Sigmoid colon (tissue), 7 donors: Measurements from ENCODE around the gene TMEM114. TPM values are rescaled to one million over a fixed set of nuclear protein-coding genes. Genes with fewer than 3 reads are reported as not detected.
"Not testable (repeated sequence)": the region's sequence is repeated elsewhere in the genome, so short reads cannot be mapped to it uniquely, and the experiment has no call there.

ENCODE experiments used
- DNase-seq: peaks from one replicate; pipeline ENCODE4 v3.0.0-alpha.2; 2019
- H3K27ac ChIP-seq, 4 donors: fragments of 200-600 bp; sonication (generic); one replicate each; pipeline ENCODE4 v1.5.1; 2016 to 2019; ENCODE audit warnings: mild to moderate bottlenecking in 1 of 4
- H3K27me3 ChIP-seq, 3 donors: fragments of 200-600 bp; sonication (generic); one replicate each; pipeline ENCODE4 v1.5.1; 2019; ENCODE audit warnings: mild to moderate bottlenecking in 1 of 3
- H3K36me3 ChIP-seq, 4 donors: fragments of 200-600 bp; sonication (generic); one replicate each; pipeline ENCODE4 v1.5.1; 2016 to 2019
- H3K4me1 ChIP-seq, 4 donors: fragments of 200-600 bp; sonication (generic); one replicate each; pipeline ENCODE4 v1.5.1; 2017 to 2019
- H3K4me3 ChIP-seq, 4 donors: fragments of 200-600 bp; sonication (generic); one replicate each; pipeline ENCODE4 v1.5.1; 2017 to 2019; ENCODE audit warnings: mild to moderate bottlenecking in 2 of 4, moderate library complexity in 1 of 4
- H3K9me3 ChIP-seq, 4 donors: fragments of 200-600 bp in 3 of 4; sonication (generic) in 3 of 4; one replicate each; pipeline versions ENCODE4 v1.5.1 to v1.6.1; 2013 to 2019
- EP300 ChIP-seq, 4 donors: sonication (generic); formaldehyde crosslinking; IDR thresholded peaks; one replicate each; pipeline ENCODE4 v1.6.1; 2017; ENCODE audit warnings: antibody characterized with exemption in 4 of 4
- POLR2A ChIP-seq, 2 donors: fragments of 450-650 bp; IDR thresholded peaks; one replicate each; pipeline ENCODE4 v1.6.1; 2016; ENCODE audit warnings: antibody characterized with exemption in 2 of 2, mild to moderate bottlenecking in 2 of 2, moderate library complexity in 2 of 2
- POLR2AphosphoS5 ChIP-seq, 4 donors: sonication (generic); formaldehyde crosslinking; IDR thresholded peaks; one replicate each; pipeline ENCODE4 v1.6.1; 2017; ENCODE audit warnings: antibody characterized with exemption in 4 of 4
- WGBS, 2 donors: extraction: QIAGEN DNeasy Blood & Tissue Kit; methylation state at CpG; one replicate each; pipeline ENCODE4 v1.1.7; 2013; 5-methylcytosine and 5-hydroxymethylcytosine counted together
- intact Hi-C: fragments of 100-400 bp; cut with DNase I; formaldehyde crosslinking; loops from one replicate; pipeline ENCODE4 v1.15.1; 2023
- polyA plus RNA-seq, 3 donors: library from polyadenylated mRNA; stranded (reverse); fragments of 200-250 nt; gene quantifications; one replicate each; pipeline ENCODE4 v1.2.3, GENCODE V29; 2013
- total RNA-seq, 4 donors: library from RNA; depleted of rRNA; stranded (reverse); fragments of >200 nt; gene quantifications; one replicate each; pipeline ENCODE4 v1.1.0, GENCODE V29; 2016
- TF ChIP-seq, protein P1 (sequence below), 4 experiments: fragments of 450-650 bp in 3 of 4; fragments of 200-600 bp in 1 of 4; IDR thresholded peaks; one replicate each; pipeline ENCODE4 v1.5.1; 2016 to 2019; ENCODE audit warnings: antibody characterized with exemption in 4 of 4, mild to moderate bottlenecking in 3 of 4, moderate library complexity in 2 of 4
- donor health status: healthy with polysubstance abuse.
- donor health status: Bipolar disorder and iron deficiency.
- donor health status: healthy.

TMEM114 gene
- total and polyA plus RNA-seq, 7 donors = not detected

DNA sequence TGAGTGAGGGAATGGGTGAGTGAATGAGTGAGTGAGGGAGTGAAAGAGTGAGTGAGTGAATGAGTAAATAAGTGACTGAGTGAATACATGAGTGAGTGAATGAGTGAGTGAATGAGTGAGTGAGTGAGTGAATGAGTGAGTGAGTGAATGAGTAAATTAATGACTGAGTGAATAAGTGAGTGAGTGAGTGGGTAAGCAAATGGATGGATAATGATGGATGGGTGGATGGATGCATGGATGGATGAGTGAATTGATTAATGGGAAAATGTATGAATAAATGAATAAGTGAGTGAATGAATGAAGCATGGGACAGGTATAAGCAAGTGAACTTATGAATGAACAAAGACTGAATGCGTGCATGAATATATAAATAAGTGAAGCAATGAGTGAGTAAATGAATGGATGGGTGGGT lies 25.4 kb downstream of the TMEM114 start:
- intact Hi-C loops = loop anchor here (5.0 kb wide), 2 partner anchors 232 to 442 kb away; partner anchors contain the start of genes PMM2 and TMEM186
- TF ChIP-seq EP300 (IDR thresholded peaks at IDR 0.05) (no peak), POLR2A (IDR thresholded peaks at IDR 0.05) (no peak), POLR2AphosphoS5 (IDR thresholded peaks at IDR 0.05) (no peak)
- TF ChIP-seq, protein P1, sequence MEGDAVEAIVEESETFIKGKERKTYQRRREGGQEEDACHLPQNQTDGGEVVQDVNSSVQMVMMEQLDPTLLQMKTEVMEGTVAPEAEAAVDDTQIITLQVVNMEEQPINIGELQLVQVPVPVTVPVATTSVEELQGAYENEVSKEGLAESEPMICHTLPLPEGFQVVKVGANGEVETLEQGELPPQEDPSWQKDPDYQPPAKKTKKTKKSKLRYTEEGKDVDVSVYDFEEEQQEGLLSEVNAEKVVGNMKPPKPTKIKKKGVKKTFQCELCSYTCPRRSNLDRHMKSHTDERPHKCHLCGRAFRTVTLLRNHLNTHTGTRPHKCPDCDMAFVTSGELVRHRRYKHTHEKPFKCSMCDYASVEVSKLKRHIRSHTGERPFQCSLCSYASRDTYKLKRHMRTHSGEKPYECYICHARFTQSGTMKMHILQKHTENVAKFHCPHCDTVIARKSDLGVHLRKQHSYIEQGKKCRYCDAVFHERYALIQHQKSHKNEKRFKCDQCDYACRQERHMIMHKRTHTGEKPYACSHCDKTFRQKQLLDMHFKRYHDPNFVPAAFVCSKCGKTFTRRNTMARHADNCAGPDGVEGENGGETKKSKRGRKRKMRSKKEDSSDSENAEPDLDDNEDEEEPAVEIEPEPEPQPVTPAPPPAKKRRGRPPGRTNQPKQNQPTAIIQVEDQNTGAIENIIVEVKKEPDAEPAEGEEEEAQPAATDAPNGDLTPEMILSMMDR (IDR thresholded peaks at IDR 0.05) = no peak
- H3K9me3 ChIP-seq = no peaks in the 10 kb centered on the region
- WGBS, 2 donors = 80 to 86% methylated on average over 1 of the region's 1 CpG
- H3K4me1 ChIP-seq = peaks cover 0 to 5% (median 0%) of the 10 kb centered on the region in 4 donors
- H3K4me3 ChIP-seq = no peak overlapping the region
- no peak overlapping the region for H3K27ac ChIP-seq
- no peak for DNase-seq
- no peaks in the 10 kb centered on the region for H3K36me3 ChIP-seq
- H3K27me3 ChIP-seq = peaks cover 0 to 13% (median 13%) of the 10 kb centered on the region in 3 donors

DNA sequence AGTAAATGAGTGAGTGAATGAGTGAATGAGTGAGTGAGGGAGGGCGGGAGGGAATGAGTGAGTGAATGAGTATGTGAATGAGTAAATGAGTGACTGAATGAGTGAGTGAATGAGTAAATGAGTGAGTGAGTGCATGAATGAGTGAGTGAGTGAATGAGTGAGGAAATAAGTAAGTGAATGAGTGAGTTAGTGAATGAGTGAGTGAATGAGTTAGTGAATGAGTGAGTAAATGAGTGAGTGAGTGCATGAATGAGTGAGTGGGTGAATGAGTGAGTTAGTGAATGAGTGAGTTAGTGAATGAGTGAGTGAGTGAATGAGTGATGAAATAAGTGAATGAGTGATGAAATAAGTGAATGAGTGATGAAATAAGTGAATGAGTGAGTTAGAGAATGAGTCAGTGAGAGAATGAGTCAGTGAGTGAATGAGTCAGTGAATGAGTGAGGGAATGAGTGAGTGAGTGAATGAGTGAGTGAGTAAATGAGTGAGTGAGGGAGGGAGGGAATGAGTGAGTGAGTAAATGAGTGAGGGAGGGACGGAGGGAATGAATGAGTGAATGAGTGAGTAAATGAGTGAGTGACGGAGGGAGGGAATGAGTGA lies 26.3 kb downstream of the TMEM114 start:
- H3K27me3 ChIP-seq, H3K36me3 ChIP-seq, H3K4me1 ChIP-seq, DNase-seq, H3K4me3 ChIP-seq, intact Hi-C loops, H3K9me3 ChIP-seq, H3K27ac ChIP-seq: not testable (repeated sequence)
- WGBS, 2 donors = 64 to 95% methylated on average over 3 of the region's 3 CpGs

DNA sequence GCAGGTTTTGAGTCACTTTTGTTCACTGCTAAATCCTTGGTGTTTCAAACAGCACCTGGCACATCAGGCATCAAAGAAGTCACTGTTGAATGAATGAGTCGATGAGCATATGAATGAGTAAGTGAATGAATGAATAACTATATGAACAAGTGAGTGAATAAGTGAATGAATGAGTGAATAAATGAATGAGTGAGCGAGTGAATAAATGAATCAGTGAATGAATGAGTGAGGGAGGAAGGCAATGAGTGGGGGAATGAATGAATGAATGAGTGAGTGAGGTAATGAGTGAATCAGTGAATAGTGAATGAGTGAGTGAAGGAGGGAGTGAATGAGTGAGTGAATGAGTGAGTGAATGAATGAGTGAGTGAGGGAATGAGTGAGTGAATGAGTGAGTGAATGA lies 28.8 kb downstream of the TMEM114 start:
- Histone ChIP-seq H3K27ac (no peak overlapping the region), H3K4me3 (no peak overlapping the region), H3K36me3 (no peaks in the 10 kb centered on the region), H3K27me3 (peaks cover 0 to under 1% (median 0%) of the 10 kb centered on the region in 3 donors), H3K4me1 (no peaks in the 10 kb centered on the region), H3K9me3 (no peaks in the 10 kb centered on the region)
- 86 to 88% methylated on average over 2 of the region's 2 CpGs for WGBS, 2 donors
- DNase-seq = no peak
- TF ChIP-seq POLR2A (IDR thresholded peaks at IDR 0.05) (no peak), EP300 (IDR thresholded peaks at IDR 0.05) (no peak), POLR2AphosphoS5 (IDR thresholded peaks at IDR 0.05) (no peak)
- TF ChIP-seq, protein P1 (IDR thresholded peaks at IDR 0.05) = no peak
- intact Hi-C loops = no loop called here

DNA sequence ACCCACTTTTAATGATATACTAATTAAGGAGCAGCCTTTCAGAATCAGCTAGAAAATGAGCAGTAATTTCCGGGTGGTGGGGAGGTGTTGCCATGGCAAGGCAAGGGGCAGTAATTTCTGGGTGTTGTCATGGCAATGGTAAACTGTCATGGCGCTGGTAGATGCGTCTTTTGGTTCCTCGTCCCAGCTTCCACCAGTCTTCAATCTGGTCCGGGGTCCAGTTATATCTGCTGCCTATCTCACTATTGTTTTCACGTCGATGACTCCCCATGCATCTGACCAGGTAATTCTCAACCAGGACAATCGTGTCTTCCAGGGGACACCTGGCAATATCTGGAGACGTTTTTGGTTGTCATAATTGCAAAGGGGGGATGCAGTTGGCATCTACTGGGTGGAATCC lies 34.9 kb downstream of the TMEM114 start:
- Histone ChIP-seq H3K27me3 (peaks cover 0 to 44% (median 0%) of the 10 kb centered on the region in 3 donors), H3K4me1 (no peaks in the 10 kb centered on the region), H3K27ac (no peak overlapping the region), H3K4me3 (no peak overlapping the region), H3K36me3 (no peaks in the 10 kb centered on the region), H3K9me3 (no peaks in the 10 kb centered on the region)
- 60 to 95% methylated on average over 9 of the region's 9 CpGs for WGBS, 2 donors
- no peak for DNase-seq
- TF ChIP-seq, protein P1 (IDR thresholded peaks at IDR 0.05) = no peak
- TF ChIP-seq POLR2A (IDR thresholded peaks at IDR 0.05) (no peak), POLR2AphosphoS5 (IDR thresholded peaks at IDR 0.05) (no peak), EP300 (IDR thresholded peaks at IDR 0.05) (no peak)
- intact Hi-C loops = no loop called here

DNA sequence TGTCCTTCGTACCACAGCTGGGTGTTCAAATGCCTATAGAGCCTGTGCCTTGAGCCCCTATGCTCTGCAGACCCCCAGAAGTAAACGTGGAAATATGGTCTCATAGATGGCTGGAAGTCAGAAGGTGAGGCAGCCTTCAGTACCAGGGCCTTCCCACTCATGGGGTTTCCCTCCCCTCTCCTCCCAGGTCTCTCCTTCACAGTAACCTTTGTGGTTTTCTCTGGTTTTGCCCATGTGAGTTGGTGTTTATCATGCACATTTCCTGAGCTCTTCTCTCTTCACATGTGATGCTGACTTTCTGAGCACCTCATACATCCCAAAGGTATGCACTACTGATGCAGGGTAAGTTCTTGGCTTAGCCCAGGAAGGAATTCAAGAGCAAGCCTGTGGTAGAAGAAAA lies 35.4 kb downstream of the TMEM114 start:
- intact Hi-C loops = no loop called here
- TF ChIP-seq POLR2A (IDR thresholded peaks at IDR 0.05) (no peak), POLR2AphosphoS5 (IDR thresholded peaks at IDR 0.05) (no peak)
- no peaks in the 10 kb centered on the region for H3K4me1 ChIP-seq
- H3K27ac ChIP-seq = no peak overlapping the region
- H3K4me3 ChIP-seq = no peak overlapping the region
- no peak for DNase-seq
- H3K9me3 ChIP-seq = no peaks in the 10 kb centered on the region
- 75 to 80% methylated on average over 2 of the region's 2 CpGs for WGBS, 2 donors
- no peaks in the 10 kb centered on the region for H3K36me3 ChIP-seq
- peaks cover 0 to 44% (median 0%) of the 10 kb centered on the region in 3 donors for H3K27me3 ChIP-seq

DNA sequence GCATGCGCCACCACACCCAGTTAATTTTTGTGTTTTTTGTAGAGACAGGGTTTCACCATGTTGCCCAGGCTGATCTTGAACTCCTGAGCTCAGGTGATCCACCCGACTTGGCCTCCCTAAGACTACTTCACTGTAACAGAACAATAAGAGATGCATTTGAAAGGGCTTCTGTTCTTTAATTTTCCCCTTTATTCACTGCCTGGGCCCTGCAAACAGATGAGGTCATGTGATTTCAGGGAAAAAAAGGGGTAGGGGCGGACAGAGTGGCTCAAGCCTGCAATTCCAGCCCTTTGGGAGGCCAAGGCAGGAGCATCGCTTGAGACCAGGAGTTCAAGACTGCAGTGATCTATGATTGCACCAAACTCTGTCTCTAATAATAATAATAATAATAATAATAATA lies 36.3 kb downstream of the TMEM114 start:
- WGBS, 2 donors = 90 to 92% methylated on average over 4 of the region's 4 CpGs
- no peak for DNase-seq
- intact Hi-C loops = no loop called here
- H3K4me3 ChIP-seq = no peak overlapping the region
- no peaks in the 10 kb centered on the region for H3K9me3 ChIP-seq
- no peaks in the 10 kb centered on the region for H3K36me3 ChIP-seq
- no peak overlapping the region for H3K27ac ChIP-seq
- no peaks in the 10 kb centered on the region for H3K4me1 ChIP-seq
- H3K27me3 ChIP-seq = peaks cover 0 to 44% (median 0%) of the 10 kb centered on the region in 3 donors
- TF ChIP-seq, protein P1 (IDR thresholded peaks at IDR 0.05) = no peak
- TF ChIP-seq POLR2AphosphoS5 (IDR thresholded peaks at IDR 0.05) = no peak
- TF ChIP-seq EP300 (IDR thresholded peaks at IDR 0.05) = no peak
- no peak for TF ChIP-seq POLR2A (IDR thresholded peaks at IDR 0.05)
